Measurements from ENCODE around the gene SLC35B2.
"Not testable (repeated sequence)": the region's sequence is repeated elsewhere in the genome, so short reads cannot be mapped to it uniquely, and the experiment has no call there.

The SLC35B2 gene

GRCh38 chr6:44232676-44233566 lies 24.4 kb downstream of the SLC35B2 start:
- DNase-seq, result no peak

GRCh38 chr6:44231426-44231825 lies 25.9 kb downstream of the SLC35B2 start:
- not testable (repeated sequence) for DNase-seq

GRCh38 chr6:44230034-44230675 lies 27.2 kb downstream of the SLC35B2 start:
- DNase-seq, result no peak

DNA sequence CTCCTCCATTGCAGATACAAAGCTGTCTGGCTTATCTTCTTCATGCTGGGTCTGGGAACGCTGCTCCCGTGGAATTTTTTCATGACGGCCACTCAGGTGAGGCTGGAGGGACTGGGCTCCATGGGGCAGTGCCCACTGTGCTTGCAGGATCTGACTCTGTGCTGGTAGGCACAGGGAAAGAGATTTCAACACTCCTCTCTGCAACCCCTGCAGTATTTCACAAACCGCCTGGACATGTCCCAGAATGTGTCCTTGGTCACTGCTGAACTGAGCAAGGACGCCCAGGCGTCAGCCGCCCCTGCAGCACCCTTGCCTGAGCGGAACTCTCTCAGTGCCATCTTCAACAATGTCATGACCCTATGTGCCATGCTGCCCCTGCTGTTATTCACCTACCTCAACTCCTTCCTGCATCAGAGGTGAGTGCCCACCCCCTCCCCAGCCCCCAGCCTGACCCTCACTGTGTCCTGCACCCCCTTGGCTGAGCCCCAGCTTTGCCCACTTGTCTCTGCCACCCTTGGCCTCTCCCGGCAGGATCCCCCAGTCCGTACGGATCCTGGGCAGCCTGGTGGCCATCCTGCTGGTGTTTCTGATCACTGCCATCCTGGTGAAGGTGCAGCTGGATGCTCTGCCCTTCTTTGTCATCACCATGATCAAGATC lies 27.8 kb downstream of the SLC35B2 start:
- DNase-seq, result no peak

GRCh38 chr6:44228836-44229235 lies 28.5 kb downstream of the SLC35B2 start:
- no peak for DNase-seq

- DNase-seq, result no peak
These were observed 28.9 kb downstream of the SLC35B2 start for GRCh38 chr6:44228433-44228832.

GRCh38 chr6:44228031-44228430 lies 29.3 kb downstream of the SLC35B2 start:
- no peak for DNase-seq

DNA sequence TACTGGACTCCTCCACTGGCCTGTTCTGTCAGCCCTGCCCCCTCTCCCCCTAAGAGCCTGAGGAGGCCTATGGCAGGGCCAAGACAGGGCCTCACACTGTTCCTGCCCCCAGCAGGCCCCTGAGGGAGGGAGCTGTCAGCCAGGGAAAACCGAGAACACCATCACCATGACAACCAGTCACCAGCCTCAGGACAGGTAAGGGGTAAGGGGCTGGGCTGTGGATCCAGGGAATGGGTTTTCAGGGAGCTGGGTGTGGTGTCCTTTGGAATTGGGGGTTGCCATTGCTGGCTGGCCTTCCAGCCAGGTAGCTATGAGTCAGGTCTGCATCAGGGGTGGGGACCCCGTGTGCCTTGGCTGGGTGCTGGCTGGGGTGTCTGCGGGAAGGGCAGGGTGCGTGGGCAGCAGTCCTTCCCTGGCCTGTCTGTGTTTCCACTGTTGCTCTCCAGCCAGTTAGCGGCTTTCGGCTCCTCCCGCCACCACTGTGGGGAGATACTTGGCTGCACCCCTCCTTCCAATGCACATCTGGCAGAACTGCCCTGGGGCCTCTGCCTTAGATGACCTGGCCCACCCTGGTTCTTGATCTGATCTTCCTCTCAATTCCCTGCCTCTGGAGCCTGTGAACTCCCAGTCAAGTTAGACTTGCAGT lies 30.1 kb downstream of the SLC35B2 start:
- DNase-seq, result no peak

- no peak for DNase-seq
These were observed 30.8 kb downstream of the SLC35B2 start for GRCh38 chr6:44226368-44227147.

GRCh38 chr6:44225579-44226325 lies 31.6 kb downstream of the SLC35B2 start:
- no peak for DNase-seq

GRCh38 chr6:44224965-44225305 lies 32.4 kb downstream of the SLC35B2 start:
- no peak for DNase-seq

GRCh38 chr6:44224029-44224964 lies 33.0 kb downstream of the SLC35B2 start:
- no peak for DNase-seq

- peak; percentile 82 for DNase-seq
These were observed 33.9 kb downstream of the SLC35B2 start, which contains the start of gene SLC29A1 for GRCh38 chr6:44223319-44224028. Gene SLC29A1, plus strand, starts transcription at chr6:44223595. Its CDS starts 3,719 bp downstream, at chr6:44227314.

GRCh38 chr6:44222486-44223318 lies 34.6 kb downstream of the SLC35B2 start:
- DNase-seq, result no peak

DNA sequence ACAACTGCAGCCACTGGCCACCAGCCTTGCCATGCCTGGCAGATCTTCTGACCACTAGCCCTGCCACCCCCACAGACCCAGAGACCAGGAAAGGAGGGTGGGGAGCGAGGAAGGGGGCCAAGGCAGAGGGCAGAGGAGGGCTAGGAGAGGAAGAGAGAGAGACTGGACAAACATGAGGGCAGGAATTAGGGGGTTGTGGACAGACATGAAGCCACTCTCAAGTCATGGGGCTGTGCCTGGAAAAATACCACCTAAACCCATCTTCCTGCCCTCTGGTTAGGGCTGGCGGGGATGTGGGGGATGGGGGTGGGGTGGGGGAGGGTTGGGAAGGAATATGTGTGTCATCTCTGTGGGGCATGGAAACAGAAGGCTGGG lies 35.4 kb downstream of the SLC35B2 start:
- no peak for DNase-seq

GRCh38 chr6:44221291-44221960 lies 35.9 kb downstream of the SLC35B2 start:
- DNase-seq, result peak; percentile 60

DNA sequence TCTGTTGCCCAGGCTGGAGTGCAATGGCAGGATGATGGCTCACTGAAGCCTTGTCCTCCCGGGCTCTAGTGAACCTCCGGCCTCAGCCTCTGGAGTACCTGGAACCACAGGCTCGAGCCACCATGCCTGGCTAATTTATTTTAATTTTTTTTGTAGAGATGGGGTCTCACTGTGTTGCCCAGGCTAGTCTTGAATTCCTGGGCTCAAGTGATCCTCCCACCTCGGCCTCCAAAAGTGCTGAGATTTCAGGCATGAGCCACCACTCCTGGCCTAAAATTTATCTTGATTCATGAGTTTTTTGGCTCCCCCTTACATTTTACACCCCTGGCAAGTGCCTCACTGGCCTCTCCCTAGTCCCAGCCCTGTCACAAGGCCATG lies 36.4 kb downstream of the SLC35B2 start:
- no peak for DNase-seq
